GM13977 (cell line): ENCODE data around the gene TRPV2.
A peak's percentile ranks its signal among the peaks of the same experiment; 100 is the strongest.
"Not testable (repeated sequence)": the region's sequence is repeated elsewhere in the genome, so short reads cannot be mapped to it uniquely, and the experiment has no call there.

ENCODE experiments used
- DNase-seq: peaks from one replicate; pipeline ENCODE4 v3.0.0; 2012; ENCODE audit warnings: low spot score
- CTCF ChIP-seq: IDR thresholded peaks from 2 replicates; pipeline ENCODE4 v1.5.1; 2012; ENCODE audit warnings: mild to moderate bottlenecking, control low read depth; ENCODE audit not compliant: insufficient read depth; ENCODE audit errors: extremely low read depth, missing control alignments
- in situ Hi-C: fragments of 300-500 bp; cut with MboI; formaldehyde crosslinking; loops from one replicate; pipeline ENCODE4 v1.12.0; 2022; ENCODE audit warnings: low sequenced_read_pairs, low pct_unique_long_range_greater_than_20kb, mixed read lengths, inconsistent platforms; ENCODE audit not compliant: unreplicated experiment

The TRPV2 gene

DNA sequence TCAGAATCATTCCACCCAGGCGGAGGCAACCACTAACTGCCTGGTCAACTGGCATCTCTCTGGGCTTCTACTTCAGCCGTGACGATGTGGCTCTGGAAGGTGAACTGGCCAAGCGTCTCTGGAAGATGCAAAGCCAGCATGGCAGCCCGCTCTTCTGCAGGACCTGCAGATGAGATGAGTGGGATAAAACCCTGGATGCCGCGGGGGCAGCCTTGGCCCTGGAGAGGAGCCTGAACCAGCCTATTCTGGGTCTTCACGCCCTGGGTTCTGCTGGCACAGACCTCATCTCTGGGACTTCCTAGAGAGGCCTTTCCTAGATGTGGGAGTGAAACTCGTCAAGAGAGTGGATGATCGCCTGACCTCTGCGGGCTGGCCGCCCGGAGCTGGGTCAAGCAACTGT, 23.9 kb upstream of the TRPV2 start:
- no peak for DNase-seq
- TF ChIP-seq CTCF = no peak
- in situ Hi-C loops = no loop called here

DNA sequence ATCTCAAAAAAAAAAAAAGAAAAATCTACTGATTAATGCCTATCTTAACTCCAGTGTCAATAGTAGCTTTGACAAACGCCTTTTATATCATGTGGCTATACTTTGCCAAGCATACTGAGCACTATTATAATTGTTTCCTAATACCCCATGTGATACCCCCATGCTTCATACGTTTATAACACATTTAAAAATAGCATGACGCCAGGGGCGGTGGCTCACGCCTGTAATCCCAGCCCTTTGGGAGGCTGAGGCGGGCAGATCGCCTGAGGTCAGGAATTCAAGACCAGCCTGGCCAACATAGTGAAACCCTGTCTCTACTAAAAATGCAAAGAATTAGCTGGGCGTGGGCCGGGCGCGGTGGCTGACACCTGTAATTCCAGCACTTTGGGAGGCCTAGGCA, 22.9 kb upstream of the TRPV2 start:
- DNase-seq, in situ Hi-C loops: not testable (repeated sequence)

DNA sequence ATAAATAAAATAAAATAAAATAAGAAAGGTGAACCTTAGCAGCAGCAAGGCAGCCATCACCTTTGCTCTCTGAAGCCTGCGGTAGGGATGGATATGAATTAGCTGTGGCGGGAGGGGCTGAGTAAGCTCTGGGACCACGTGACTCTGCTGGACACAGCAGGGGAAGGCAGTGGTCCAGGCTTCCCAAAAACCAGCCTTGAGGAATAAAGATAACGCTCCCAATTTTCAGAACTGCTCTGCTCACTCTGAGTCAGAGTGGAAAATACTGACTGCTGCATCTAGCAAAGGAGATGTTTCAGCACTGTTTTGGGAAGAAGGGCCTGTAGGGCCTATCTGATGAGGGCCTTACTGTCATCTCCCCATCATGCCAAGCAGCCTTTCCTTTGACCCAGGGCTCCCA, 19.5 kb upstream of the TRPV2 start:
- in situ Hi-C loops, DNase-seq: not testable (repeated sequence)

- in situ Hi-C loops, DNase-seq: not testable (repeated sequence)
These were observed 18.7 kb upstream of the TRPV2 start for GRCh38 chr17:16396693-16397092.

- DNase-seq = peak; percentile 36
- no peak for TF ChIP-seq CTCF
- in situ Hi-C loops = no loop called here
These were observed 16.8 kb upstream of the TRPV2 start for GRCh38 chr17:16398270-16399267.

DNA sequence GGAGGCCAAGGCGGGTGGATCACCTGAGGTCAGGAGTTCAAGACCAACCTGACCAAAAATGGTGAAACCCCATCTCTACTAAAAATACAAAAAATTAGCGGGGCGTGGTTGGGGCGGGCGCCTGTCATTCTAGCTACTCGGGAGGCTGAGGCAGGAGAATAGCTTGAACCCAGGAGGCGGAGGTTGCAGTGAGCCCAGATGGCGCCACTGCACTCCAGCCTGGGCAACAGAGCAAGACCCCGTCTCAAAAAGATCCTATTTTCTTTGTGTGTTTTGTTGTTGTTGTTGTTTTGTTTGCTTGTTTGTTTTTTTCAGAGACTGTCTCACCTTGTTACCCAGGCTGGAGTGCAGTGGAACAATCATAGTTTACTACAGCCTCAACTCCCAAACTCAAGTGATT, 11.5 kb upstream of the TRPV2 start:
- in situ Hi-C loops, DNase-seq: not testable (repeated sequence)

- peak; percentile 71 for DNase-seq
- in situ Hi-C loops = no loop called here
- TF ChIP-seq CTCF = no peak
These were observed 8.4 kb upstream of the TRPV2 start for GRCh38 chr17:16406742-16407674.

GRCh38 chr17:16407911-16408588, 7.3 kb upstream of the TRPV2 start:
- DNase-seq = peak; percentile 85
- in situ Hi-C loops = no loop called here
- TF ChIP-seq CTCF = no peak
